Bronchial epithelial cell (primary cell): Measurements from ENCODE around the gene VPS29. TPM values are rescaled to one million over a fixed set of nuclear protein-coding genes. Genes with fewer than 3 reads are reported as not detected.

Experiments
- DNase-seq: peaks from one replicate; pipeline ENCODE4 v3.0.0-alpha.2; 2010; ENCODE audit warnings: low read depth
- FAIRE-seq: peaks from 2 replicates; lab custom pipeline; 2011; peaks lifted over from hg19 to GRCh38; lab: Jason Lieb, UNC
- H3K27me3 ChIP-seq: 2 replicates; pipeline ENCODE4 v1.5.1; 2011; ENCODE audit warnings: low read length; ENCODE audit not compliant: control insufficient read depth, insufficient read depth
- H3K36me3 ChIP-seq: 2 replicates; pipeline ENCODE4 v1.5.1; 2011; ENCODE audit warnings: low read length; ENCODE audit not compliant: control insufficient read depth, insufficient read depth
- H3K4me3 ChIP-seq: 2 replicates; pipeline ENCODE4 v1.5.1; 2011; ENCODE audit warnings: mild to moderate bottlenecking, low read depth, low read length, control low read depth
- CTCF ChIP-seq: IDR thresholded peaks from 2 replicates; pipeline ENCODE4 v1.5.1; 2011; ENCODE audit warnings: mild to moderate bottlenecking, moderate library complexity, low read length, control low read depth, inconsistent platforms; ENCODE audit not compliant: insufficient read depth, severe bottlenecking
- total RNA-seq: library from RNA; depleted of rRNA; stranded (reverse); fragments of >200 nt; gene quantifications from 2 replicates; pipeline ENCODE4 v1.2.1, GENCODE V29; 2014

The VPS29 gene
- total RNA-seq, 1 donor from 2014 or later, result 55.3 TPM

DNA sequence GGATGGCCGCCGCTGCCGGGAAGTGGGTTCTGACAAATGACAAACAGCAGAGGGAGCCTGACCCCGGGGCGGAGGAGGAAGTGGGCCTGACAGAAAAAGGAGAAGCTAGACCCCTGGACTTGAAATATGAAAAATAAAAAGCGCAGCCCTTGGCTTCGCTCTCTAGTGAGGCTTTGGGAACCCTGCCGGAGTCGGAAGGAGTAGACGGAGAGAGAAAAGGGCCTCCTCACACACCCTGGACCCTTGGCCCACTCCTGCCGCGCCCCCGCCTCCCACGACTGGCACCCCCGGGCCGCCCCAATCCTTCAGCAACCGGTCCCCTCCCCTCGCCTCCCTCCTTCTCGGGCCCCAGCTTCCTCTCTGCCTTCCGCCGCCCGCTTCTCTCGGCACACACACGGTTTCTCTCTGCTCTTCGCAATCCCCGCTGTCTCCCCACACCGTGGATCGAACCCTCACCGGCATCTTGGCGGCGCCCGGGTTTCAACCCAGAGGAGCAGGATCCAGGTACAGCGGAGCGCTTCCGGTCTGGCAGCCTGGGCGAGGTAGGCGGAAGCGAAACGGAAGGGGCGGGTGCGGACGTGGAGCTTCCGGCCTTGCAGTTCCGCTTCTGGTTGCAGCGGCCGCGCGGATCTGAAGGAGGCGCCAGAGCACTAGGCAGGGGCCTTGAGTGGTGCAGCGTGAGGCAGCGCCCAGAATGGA is 52.0 kb downstream of the VPS29 start, which contains the start of gene ARPC3:
Gene ARPC3 (minus strand): TSS at position 539 of the 699 bp plus-strand sequence. CDS start 77 bp downstream, at position 462.
- DNase-seq (peak; percentile 85), FAIRE-seq (no peak)
- peak within 1 kb of the TSS; percentile 99 for H3K4me3 ChIP-seq
- peak; percentile 94 for TF ChIP-seq CTCF
- H3K36me3 ChIP-seq, result no peaks in the 10 kb centered on the region
- H3K27me3 ChIP-seq, result no peaks in the 10 kb centered on the region

DNA sequence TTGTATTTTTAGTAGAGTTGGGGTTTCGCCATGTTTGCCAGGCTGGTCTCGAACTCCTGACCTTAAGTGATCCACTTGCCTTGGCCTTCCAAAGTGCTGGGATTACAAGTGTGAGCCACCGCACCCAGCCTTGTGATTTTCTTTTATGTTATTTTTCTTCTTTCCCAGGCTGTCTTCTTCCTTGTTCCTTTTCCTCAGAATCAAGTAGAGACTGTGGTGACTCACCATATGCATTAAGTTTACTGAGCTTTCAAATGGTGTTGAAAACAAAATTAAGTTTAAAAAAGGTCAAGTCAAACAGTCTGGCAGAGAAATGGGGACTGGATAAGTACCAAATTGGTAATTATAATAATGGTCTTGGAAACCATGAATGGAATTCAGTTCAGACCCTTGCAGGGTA is 57.5 kb downstream of the VPS29 start:
- Histone ChIP-seq H3K4me3 (no peak overlapping the region), H3K27me3 (no peaks in the 10 kb centered on the region), H3K36me3 (peaks cover 7% of the 10 kb centered on the region)
- TF ChIP-seq CTCF, result no peak
- FAIRE-seq (no peak), DNase-seq (no peak)

Other genes starting within 250 kb of the VPS29 start
- gene ATP2A2, start 220.9 kb downstream of the VPS29 start, total RNA-seq, result 125 and 173 TPM in 2 replicates
- 36.1 and 44.4 TPM in 2 replicates for gene ANAPC7, start 98.4 kb downstream of the VPS29 start, total RNA-seq
- gene ARPC3, start 51.8 kb downstream of the VPS29 start, total RNA-seq, result 204 and 210 TPM in 2 replicates
- gene GPN3, start 33.9 kb downstream of the VPS29 start, total RNA-seq, result 16.6 and 19.7 TPM in 2 replicates
- 1.9 and 3.9 TPM in 2 replicates for gene FAM216A, start 33.3 kb downstream of the VPS29 start, total RNA-seq
- 0.26 TPM in 2 replicates for gene RAD9B, start 220 bp upstream of the VPS29 start, total RNA-seq
- gene PPTC7, start 81.2 kb upstream of the VPS29 start, total RNA-seq, result 8.7 and 10.8 TPM in 2 replicates
- 4.5 and 8.1 TPM in 2 replicates for gene TCTN1, start 112.0 kb upstream of the VPS29 start, total RNA-seq
- gene HVCN1, start 187.0 kb upstream of the VPS29 start, total RNA-seq, result 0.53 and 0.77 TPM in 2 replicates
- 42.8 and 86.6 TPM in 2 replicates for gene PPP1CC, start 240.8 kb upstream of the VPS29 start, total RNA-seq